ELR (cell line): ENCODE data around the gene PCDHGA2.
A peak's percentile ranks its signal among the peaks of the same experiment; 100 is the strongest.
"Not testable (repeated sequence)": the region's sequence is repeated elsewhere in the genome, so short reads cannot be mapped to it uniquely, and the experiment has no call there.

Experiments
- DNase-seq: peaks from one replicate; pipeline ENCODE4 v3.0.0-alpha.2; 2015; ENCODE audit warnings: low read depth

PCDHGA2 gene

DNA sequence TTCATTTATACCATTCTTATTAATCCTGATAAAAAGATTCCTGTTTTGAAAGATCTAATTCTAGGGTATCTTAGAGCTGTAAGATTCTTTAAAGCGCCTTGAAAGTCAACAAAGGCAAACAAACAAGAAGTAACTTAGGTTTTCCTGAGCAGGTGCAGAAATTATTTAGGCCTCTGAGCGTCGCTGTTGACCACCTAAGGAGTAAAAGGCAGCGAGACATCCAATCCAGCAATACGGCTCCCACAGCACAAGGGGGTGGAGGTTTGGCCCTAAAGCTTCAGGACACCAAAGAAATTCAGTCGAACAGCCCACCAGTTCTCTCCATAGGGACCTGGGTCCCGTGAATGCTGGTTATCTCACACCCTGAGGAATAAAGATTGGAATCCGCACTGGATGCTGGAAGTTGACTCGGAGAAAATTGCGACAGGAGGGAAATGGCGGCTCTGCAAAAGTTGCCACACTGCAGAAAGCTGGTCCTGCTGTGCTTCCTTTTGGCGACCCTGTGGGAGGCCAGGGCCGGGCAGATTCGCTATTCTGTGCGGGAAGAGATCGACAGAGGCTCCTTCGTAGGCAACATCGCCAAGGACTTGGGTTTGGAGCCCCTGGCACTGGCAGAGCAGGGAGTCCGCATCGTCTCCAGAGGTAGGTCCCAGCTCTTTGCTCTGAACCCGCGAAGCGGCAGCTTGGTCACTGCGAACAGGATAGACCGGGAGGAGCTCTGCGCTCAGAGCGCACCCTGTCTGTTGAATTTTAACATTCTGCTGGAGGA, at the start of gene PCDHGA2:
Gene PCDHGA2 (plus strand): TSS at position 223 of the 769 bp plus-strand sequence.
- peak; percentile 67 for DNase-seq

DNA sequence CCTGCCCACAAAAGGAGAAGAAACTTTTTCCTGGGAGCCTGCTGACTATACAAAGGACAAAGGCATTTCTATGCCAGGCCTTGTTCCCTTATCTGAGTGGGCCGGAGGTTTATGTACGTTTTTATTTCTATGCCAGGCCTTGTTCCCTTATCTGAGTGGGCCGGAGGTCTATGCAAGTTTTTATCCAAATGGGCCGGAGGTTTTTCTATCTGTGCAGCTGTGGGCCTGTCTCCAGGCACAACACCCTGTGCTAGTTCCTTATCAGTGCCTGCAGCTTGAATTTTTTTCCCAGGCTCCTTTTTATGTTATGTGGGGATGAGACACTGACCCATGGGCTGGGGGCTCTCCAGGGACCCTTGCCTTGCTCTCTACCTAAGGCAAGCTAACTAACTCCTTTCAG, 40.2 kb upstream of the PCDHGA2 start:
- DNase-seq, result no peak

DNA sequence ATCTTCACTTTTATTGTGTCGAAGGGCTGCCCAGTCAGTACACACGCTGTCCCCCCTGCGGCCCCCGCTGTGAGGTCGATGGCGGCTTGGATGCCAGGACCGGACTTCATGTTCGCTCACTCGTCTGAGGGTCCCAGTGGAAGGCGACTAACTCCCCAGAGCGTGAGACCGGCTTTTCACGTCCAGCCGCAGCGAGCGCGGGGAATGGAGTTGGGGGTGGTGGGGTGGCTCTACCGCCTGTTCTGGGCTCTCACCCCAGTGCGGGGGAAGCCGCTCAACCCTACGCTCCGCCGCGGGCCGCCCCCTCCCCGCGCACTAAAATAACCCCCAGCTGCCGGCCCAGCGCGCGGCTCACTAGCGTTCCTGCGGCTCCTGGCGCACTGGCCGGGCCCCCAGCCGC, 34.8 kb upstream of the PCDHGA2 start, which contains the start of gene SLC25A2:
Gene SLC25A2 (minus strand): TSS at position 294 of the 400 bp plus-strand sequence. CDS start 184 bp downstream, at position 110.
- DNase-seq, result no peak

DNA sequence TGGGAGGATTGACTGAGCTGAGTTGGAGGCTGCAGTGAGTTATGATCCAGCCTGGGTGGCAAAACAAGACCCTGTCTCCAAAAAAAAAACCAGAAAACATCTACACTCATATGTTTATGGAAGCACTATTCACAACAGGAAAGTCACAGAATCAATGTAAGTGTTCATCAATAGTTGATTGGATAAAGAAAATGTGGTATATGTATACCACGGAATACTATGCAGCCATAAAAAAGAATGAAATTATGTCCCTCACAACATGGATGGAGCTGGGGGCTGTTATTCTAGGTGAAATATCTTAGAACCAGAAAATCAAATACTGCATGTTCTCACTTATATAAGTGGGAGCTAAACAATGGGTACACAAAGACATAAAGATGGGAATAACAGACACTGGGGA, 31.9 kb upstream of the PCDHGA2 start:
- DNase-seq, result no peak

DNA sequence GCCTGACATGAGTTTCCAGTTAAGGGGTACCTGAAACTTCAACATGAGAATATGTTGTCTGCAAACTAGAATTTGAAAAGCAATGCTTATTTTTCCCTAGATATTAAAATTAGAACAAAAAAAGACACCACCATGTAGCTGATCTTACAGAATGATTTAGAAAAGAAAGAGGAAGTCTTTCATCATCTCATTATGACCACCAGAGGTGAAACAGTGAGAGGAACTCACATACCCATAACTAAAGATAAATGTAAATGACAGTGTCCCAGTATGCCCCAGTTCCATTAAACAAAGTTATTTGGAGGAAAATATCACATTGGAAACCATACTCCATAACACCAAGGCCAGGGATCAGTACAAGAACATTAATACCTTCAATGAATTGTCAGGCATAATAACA, 24.8 kb upstream of the PCDHGA2 start:
- no peak for DNase-seq

DNA sequence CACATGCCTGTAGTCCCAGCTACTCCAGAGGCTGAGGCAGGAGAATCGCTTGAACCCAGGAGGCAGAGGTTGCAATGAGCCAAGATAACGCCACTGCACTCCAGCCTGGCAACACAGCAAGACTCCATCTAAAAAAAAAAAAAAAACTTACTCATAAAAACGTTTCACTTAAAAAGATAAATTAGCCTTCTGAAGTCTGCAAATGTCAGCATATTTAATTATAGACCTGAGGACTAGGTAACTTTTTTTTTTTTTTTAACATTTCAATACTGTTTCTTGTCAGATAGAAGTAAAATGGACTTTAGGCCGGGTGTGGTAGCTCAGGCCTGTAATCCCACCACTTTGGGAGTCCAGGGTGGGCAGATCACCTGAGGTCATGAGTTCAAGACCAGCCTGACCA, 21.6 kb upstream of the PCDHGA2 start:
- DNase-seq, result not testable (repeated sequence)

DNA sequence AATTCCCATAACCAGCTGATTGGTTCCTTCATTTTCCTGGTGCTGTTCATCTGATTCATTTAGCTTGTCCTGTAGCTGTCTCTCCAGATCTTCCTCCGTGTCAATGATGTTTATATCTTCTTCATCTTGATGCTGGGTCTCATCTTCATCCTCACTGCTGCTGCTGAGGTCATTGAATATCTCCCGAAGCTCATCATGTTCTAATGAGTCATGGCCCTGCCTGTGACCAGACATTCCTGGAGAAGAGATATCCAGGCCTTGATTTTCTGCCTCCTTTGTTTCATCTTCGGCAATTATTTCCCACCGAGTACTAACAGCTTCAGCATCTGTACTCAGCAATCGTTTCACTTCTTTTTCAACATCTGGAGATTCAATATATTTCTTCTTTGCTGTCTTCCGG, 19.4 kb upstream of the PCDHGA2 start:
- peak; percentile 49 for DNase-seq

DNA sequence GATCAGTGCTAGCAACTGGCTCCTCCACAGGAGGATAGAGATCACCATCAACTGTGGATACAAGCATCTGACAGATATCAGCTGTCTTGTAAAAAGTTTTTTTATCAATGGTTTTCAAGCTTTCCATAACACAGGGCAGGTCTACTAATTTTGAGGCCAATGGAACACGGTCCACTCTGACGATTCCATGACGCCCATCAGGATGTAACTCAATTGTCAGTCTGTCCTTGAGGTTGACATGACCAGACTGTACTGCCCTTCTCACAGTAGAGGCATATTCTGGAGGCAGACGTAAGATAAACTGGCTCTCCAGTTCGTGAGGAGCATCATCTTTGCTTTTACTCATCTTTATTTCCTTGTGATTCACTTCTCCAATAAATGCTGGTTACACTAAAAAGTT, 18.9 kb upstream of the PCDHGA2 start:
- no peak for DNase-seq

DNA sequence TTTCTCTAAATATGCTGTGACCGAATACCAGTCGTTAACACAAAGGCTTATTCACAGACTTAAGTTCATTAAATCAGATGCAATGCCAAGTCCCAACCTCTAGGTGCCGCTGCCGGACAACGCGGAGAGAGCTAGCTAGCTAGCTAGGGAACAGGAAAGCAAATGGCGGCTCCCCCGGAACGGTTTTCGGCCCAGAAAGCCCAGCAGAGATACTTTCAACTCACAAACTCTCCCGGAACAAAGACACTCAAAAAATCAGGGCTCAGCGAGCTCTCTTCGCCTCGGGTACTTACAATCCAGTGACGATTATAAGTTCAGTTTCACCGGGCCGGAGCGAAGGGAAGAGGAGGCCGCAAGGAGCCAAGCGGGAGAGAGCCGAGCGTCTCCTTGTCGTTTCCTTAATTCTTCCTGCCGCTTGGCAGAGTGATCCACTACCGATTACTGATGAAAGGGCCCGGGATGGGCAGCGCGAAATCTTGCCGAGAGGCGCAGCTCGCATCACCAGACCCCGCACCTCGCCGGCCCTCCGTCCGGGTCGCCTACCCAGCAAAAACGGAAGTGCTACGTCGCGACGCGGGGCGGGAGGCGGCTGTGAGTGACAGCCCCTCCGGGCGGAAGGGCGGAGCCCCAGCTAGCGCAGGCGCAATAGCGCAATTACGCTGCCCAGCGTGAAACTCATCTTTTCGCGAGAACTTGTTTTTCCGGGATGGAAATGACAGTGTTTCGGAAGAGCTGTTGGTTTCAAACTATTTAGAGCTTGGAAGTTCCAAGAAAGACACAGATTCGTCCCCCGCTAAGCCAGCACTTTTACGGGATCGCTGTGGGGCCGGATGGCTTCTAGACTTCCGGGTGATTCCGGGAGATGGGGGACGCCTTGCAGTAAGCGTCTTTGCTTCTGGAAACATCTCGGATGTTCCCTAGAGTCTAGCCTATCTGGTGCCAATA, 18.1 kb upstream of the PCDHGA2 start, which contains the start of gene TAF7:
Gene TAF7 (minus strand): TSS at position 560 of the 945 bp plus-strand sequence. CDS start 740 bp downstream, outside the sequence.
- DNase-seq, result peak; percentile 94

DNA sequence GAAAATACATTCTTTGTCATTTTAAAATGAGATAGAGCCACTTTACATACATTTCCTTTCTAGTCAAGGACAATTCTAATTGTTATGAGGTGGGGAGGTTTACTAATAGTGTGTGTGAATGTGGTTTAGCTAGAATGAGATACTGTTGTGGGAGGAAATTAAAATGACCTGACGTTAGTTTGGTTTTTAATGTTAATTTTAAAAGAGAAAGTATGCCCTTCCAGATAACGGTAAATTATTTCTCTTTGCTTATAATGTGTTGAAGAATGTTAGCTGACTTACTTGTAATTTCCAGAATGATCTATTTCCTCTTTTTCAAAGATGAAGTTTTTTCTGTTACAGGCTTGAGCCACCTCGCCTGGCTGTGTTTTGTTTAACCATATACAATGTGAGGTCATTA, 16.3 kb upstream of the PCDHGA2 start:
- DNase-seq, result no peak

DNA sequence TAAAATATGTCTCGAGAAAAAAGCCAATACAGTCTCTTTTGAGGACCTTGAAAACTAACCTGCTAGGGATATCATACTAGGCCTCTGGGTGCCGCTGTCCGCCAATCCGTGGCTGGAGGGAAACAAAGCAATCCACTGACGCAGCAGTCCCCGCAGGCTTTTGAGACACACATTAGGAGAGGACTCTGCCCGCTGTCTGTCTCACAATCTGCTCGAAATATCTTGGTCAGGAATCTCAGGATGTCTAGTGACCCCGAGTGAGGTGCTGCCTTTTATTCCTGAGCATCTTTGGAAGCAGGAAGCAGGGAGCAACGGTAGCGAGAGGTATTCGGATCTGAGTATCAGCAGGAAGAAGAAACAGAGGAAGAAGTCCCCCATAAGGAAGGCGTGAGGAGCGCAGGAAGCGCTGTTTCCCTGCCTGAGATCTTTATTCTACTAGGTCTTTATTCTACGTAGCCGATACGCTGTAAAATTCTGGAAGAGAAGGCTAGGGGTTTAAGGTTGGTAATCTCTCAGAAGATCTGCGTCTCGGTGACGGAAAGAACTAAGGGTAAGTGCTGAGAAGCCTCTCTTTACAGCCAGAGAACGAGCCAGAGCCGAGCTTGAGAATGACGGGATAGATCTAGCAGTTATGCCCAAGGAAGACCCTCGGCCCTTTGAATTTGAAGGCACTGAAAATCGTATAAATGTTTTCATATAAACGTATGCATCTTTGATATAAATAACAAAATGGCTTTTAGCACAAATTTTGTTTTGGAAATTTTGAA, 12.3 kb upstream of the PCDHGA2 start:
- peak; percentile 82 for DNase-seq

DNA sequence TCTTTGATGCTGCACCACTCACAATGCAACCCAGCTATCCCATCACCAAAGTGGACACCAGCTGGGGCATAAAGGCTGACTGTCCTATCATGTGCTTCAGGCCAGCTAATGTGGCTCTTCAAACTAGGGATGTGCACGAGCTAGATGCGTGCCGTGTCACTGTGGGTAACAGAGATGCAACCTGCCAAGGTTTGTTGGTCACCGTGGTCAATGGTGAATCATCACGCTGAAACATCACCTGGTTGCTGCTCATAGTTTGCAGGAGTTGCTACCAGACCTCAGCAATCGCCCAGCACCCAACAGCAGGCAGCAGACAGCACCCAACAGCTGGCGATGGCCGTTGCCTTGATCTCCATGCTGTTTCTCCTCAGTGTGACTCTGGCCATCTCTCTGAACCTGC, 10.3 kb upstream of the PCDHGA2 start:
- no peak for DNase-seq

DNA sequence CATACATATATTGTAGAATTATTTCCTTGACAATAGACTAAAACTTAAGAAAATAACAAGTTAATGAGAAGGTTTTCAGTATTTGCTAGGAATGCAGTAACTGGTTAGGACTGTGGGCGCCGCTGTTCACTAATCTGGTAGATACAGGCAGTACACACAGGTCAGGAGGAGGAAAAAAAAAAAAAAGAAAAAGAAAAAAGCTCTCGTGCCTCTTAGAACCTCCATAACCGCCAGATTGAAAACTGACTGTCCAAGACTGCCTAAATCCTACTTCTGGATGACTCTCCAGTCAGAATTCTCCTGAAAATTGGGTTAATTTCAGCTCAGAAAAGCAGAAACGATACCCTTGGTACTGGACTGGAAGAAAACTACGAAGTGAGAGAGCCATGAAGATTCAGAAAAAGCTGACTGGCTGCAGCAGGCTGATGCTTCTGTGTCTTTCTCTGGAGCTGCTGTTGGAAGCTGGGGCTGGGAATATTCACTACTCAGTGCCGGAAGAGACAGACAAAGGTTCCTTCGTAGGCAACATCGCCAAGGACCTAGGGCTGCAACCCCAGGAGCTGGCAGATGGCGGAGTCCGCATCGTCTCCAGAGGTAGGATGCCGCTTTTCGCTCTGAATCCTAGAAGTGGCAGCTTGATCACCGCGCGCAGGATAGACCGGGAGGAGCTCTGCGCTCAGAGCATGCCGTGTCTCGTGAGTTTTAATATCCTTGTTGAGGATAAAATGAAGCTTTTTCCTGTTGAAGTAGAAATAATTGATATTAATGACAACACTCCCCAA, 8.1 kb upstream of the PCDHGA2 start, which contains the start of gene PCDHGA1:
Gene PCDHGA1 (plus strand): TSS at position 216 of the 782 bp plus-strand sequence.
- peak; percentile 74 for DNase-seq

DNA sequence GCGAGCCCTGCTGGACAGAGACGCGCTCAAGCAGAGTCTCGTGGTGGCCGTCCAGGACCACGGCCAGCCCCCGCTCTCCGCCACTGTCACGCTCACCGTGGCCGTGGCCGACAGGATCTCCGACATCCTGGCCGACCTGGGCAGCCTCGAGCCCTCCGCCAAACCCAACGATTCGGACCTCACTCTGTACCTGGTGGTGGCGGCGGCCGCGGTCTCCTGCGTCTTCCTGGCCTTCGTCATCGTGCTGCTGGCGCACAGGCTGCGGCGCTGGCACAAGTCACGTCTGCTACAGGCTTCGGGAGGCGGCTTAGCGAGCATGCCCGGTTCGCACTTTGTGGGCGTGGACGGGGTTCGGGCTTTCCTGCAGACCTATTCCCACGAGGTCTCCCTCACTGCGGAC, 6.0 kb upstream of the PCDHGA2 start:
- DNase-seq, result not testable (repeated sequence)

DNA sequence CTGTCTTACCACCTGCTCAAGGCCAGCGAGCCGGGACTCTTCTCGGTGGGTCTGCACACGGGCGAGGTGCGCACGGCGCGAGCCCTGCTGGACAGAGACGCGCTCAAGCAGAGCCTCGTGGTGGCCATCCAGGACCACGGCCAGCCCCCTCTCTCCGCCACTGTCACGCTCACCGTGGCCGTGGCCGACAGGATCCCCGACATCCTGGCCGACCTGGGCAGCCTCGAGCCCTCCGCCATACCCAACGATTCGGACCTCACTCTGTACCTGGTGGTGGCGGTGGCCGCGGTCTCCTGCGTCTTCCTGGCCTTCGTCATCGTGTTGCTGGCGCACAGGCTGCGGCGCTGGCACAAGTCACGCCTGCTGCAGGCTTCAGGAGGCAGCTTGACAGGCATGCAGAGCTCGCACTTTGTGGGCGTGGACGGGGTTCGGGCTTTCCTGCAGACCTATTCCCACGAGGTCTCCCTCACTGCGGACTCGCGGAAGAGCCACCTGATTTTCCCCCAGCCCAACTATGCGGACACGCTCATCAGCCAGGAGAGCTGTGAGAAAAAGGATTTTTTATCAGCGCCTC, 2.3 kb downstream of the PCDHGA2 start:
- not testable (repeated sequence) for DNase-seq

DNA sequence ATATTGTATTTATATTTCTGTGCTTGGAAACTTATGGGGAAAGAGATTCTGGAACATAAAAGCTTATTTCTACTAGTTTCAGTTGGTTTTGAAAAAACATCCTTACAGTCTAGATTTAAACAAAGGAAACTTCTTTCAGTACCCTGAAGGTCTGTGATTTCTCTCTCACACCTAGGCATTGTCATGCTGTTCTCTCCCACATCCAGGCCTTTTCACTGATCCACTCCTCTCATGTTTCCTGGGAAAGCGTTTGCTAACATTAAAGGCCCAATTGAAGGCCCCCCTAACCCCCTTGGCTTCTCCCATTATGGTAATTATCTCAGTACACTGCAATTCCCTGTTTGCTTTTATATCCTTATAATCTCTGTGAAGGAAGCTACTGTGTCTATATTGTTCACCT, 4.2 kb downstream of the PCDHGA2 start:
- DNase-seq, result no peak

DNA sequence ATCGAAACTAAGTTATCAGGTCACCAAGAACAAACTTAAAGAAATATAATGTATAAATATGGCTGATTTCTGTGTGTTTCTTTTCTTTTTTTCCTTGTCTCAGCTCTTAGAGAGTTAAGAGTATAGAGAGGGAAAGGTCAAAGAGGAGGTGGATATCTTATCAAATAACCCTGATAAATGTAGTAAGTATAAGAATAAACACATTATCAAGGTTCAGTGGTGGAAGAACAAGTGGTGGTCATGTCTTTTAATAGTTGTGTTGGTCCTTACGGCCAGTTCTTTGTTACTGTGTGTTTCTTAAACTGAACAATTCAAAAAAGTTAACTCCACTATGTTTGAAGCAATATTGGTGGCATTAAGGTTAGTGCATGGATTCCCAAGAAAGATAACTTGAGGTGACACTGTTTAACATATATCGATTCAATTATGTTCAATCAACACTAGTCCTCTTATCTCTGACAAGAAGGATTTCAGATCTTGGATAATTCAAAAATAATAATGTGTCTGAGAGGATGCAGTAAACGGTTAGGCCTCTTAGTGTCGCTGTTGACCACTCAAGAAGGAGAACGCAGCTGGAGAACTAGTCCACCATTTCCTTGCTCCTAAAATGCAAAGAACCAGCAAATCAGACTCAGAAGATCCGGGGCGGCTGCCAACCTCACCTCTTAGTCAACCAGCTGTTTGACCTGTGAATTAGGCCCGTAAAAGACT, 4.8 kb downstream of the PCDHGA2 start, which contains the start of gene PCDHGA3:
Gene PCDHGA3 (plus strand): TSS at position 588 of the 711 bp plus-strand sequence. CDS start 205 bp downstream, outside the sequence.
- peak; percentile 61 for DNase-seq

DNA sequence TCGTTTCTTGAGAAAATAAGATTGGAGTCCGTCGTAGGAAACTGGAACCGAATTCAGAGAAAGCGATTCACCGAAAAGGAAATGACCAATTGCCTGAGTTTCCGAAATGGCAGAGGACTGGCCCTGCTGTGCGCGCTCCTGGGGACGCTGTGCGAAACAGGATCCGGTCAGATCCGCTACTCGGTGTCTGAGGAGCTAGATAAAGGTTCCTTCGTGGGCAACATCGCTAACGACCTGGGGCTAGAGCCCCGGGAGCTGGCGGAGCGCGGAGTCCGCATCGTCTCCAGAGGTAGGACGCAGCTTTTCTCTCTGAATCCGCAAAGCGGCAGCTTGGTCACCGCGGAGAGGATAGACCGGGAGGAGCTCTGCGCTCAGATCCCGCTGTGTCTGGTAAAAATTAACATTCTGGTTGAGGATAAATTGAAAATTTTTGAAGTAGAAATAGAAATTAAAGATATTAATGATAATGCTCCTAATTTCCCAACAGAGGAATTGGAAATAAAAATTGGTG, 5.4 kb downstream of the PCDHGA2 start:
- DNase-seq, result no peak

DNA sequence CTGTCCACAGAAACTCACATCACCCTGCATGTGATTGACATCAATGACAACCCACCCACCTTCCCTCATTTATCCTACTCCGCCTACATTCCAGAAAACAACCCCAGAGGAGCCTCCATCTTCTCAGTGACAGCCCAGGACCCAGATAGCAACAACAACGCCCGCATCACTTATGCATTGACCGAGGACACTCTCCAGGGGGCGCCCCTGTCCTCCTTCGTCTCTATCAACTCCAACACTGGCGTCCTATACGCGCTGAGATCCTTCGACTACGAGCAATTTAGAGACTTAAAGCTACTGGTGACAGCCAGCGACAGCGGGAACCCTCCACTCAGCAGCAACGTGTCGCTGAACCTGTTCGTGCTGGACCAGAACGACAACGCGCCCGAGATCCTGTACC, 6.8 kb downstream of the PCDHGA2 start:
- DNase-seq, result no peak

DNA sequence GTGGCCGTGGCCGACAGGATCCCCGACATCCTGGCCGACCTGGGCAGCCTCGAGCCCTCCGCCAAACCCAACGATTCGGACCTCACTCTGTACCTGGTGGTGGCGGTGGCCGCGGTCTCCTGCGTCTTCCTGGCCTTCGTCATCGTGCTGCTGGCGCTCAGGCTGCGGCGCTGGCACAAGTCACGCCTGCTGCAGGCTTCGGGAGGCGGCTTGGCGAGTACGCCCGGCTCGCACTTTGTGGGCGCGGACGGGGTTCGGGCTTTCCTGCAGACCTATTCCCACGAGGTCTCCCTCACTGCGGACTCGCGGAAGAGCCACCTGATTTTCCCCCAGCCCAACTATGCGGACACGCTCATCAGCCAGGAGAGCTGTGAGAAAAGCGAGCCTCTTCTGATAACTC, 7.5 kb downstream of the PCDHGA2 start:
- DNase-seq, result not testable (repeated sequence)
